ENCODE results near the gene ZIK1. TPM values are rescaled to one million over a fixed set of nuclear protein-coding genes. Genes with fewer than 3 reads are reported as not detected.

The ZIK1 gene
- total and polyA plus RNA-seq, 2 donors (not counting 1 experiment from before 2014, with no cell fraction given), result 5.3 to 21.8 TPM

GRCh38 chr19:57633832-57634131, 49.8 kb downstream of the ZIK1 start:
- intact Hi-C loops (cut with micrococcal nuclease), result loop anchor here (1.0 to 10.0 kb wide), 10 partner anchors 19 to 645 kb away; partner anchors contain the start of genes ZNF134, ZNF416, ZNF419 and ZNF530
- WGBS (ENCODE audit: insufficient coverage), result 79% methylated on average over 5 of the region's 6 CpGs
- POLR2A ChIA-PET, result interaction anchor here (1.0 to 1.2 kb wide), 3 partner anchors 15 to 549 kb away, joined by 3 to 5 read pairs (median 3); partner anchors contain the start of genes ZNF134 and ZNF274
- peak overlapping the region; percentile 94 for H3K4me2 ChIP-seq (replicated peaks; ENCODE audit: low read depth, low read length, poor library complexity, severe bottlenecking)
- Mint-ChIP-seq H3K27me3 (no peaks in the 10 kb centered on the region), H3K4me1 (peaks cover 22% of the 10 kb centered on the region), H3K27ac (peak overlapping the region; percentile 88), H3K4me3 (peak overlapping the region; percentile 92), H3K9me3 (ENCODE audit: insufficient read depth) (peaks cover 17% of the 10 kb centered on the region)
- TF ChIP-seq EZH2 (IDR thresholded peaks at IDR 0.05; ENCODE audit: borderline replicate concordance, insufficient read depth, low read depth, low read length, poor library complexity, severe bottlenecking) (no peak), CTCF (IDR thresholded peaks at IDR 0.05) (no peak)
- H3K9me3 ChIP-seq (ENCODE audit: control extremely low read depth in 1 of 3, control insufficient read depth in 2 of 3, insufficient read depth in 1 of 3, low read length in 2 of 3), result peaks cover 5 to 21% (median 8%) of the 10 kb centered on the region in 3 donors
- CTCF ChIA-PET, result interaction anchor here (1.0 to 1.5 kb wide), 3 partner anchors 48 to 775 kb away, joined by 3 to 4 read pairs (median 3); partner anchors contain the start of genes ZNF551 and ZNF584
- H3K9ac ChIP-seq (ENCODE audit: low read length), result peak overlapping the region; percentile 90
- peaks cover 4 to 31% of the 10 kb centered on the region in 2 experiments for H3K36me3 ChIP-seq (replicated peaks in 1 of 2; ENCODE audit: control extremely low read depth in 1 of 2, control insufficient read depth in 1 of 2, extremely low read depth in 1 of 2, insufficient read depth in 2 of 2, low read length in 1 of 2)
- peak overlapping the region; percentile 67 to 95 (median 84) for H3K4me3 ChIP-seq (ENCODE audit: control extremely low read depth in 1 of 5, extremely low read depth in 1 of 5, insufficient read depth in 1 of 5, low read depth in 2 of 5, low read length in 4 of 5)
- no peaks in the 10 kb centered on the region for H4K20me1 ChIP-seq (ENCODE audit: control insufficient read depth, insufficient read depth, low read length, poor library complexity, severe bottlenecking)
- peaks cover 17% of the 10 kb centered on the region for H3K79me2 ChIP-seq (ENCODE audit: control insufficient read depth, insufficient read depth, low read length)
- DNase-seq (no peak), ATAC-seq (ENCODE audit: low read depth) (no peak)
- H3K27me3 ChIP-seq (replicated peaks in 1 of 4; ENCODE audit: control extremely low read depth in 1 of 4, control insufficient read depth in 3 of 4, insufficient read depth in 4 of 4, low read length in 3 of 4), result no peaks in the 10 kb centered on the region
- H3K27ac ChIP-seq (ENCODE audit: low read length in 2 of 2), result no peak overlapping the region
- H2AFZ ChIP-seq (ENCODE audit: insufficient read depth, low read depth, low read length, poor library complexity, severe bottlenecking), result peak overlapping the region; percentile 100
- peaks cover 11 to 17% of the 10 kb centered on the region in 2 donors for H3K4me1 ChIP-seq (ENCODE audit: control insufficient read depth in 2 of 2, insufficient read depth in 2 of 2, low read length in 2 of 2)

- WGBS (ENCODE audit: insufficient coverage), result 67% methylated on average over 3 of the region's 4 CpGs
- H3K79me2 ChIP-seq (ENCODE audit: control insufficient read depth, insufficient read depth, low read length), result peaks cover 17% of the 10 kb centered on the region
Observed at GRCh38 chr19:57637379-57637778, 53.4 kb downstream of the ZIK1 start.

More at GRCh38 chr19:57637379-57637778, 53.4 kb downstream of the ZIK1 start:
- no peak overlapping the region for H3K4me3 ChIP-seq (ENCODE audit: control extremely low read depth in 1 of 5, extremely low read depth in 1 of 5, insufficient read depth in 1 of 5, low read depth in 2 of 5, low read length in 4 of 5)
- no peak overlapping the region for H3K9ac ChIP-seq (ENCODE audit: low read length)
- TF ChIP-seq EZH2 (IDR thresholded peaks at IDR 0.05; ENCODE audit: borderline replicate concordance, insufficient read depth, low read depth, low read length, poor library complexity, severe bottlenecking) (no peak), CTCF (IDR thresholded peaks at IDR 0.05) (no peak)
- H3K36me3 ChIP-seq (replicated peaks in 1 of 2; ENCODE audit: control extremely low read depth in 1 of 2, control insufficient read depth in 1 of 2, extremely low read depth in 1 of 2, insufficient read depth in 2 of 2, low read length in 1 of 2), result peaks cover 27 to 66% of the 10 kb centered on the region in 2 experiments
- H3K9me3 ChIP-seq (ENCODE audit: control extremely low read depth in 1 of 3, control insufficient read depth in 2 of 3, insufficient read depth in 1 of 3, low read length in 2 of 3), result peaks cover 17 to 53% (median 22%) of the 10 kb centered on the region in 3 donors
- H4K20me1 ChIP-seq (ENCODE audit: control insufficient read depth, insufficient read depth, low read length, poor library complexity, severe bottlenecking), result no peaks in the 10 kb centered on the region
- H2AFZ ChIP-seq (ENCODE audit: insufficient read depth, low read depth, low read length, poor library complexity, severe bottlenecking), result no peak overlapping the region
- CTCF ChIA-PET, result no interaction called here
- ATAC-seq (ENCODE audit: low read depth) (no peak), DNase-seq (no peak)
- H3K4me1 ChIP-seq (ENCODE audit: control insufficient read depth in 2 of 2, insufficient read depth in 2 of 2, low read length in 2 of 2), result peaks cover 11 to 17% of the 10 kb centered on the region in 2 donors
- Mint-ChIP-seq H3K4me3 (no peak overlapping the region), H3K4me1 (peaks cover 22% of the 10 kb centered on the region), H3K27ac (no peak overlapping the region), H3K27me3 (no peaks in the 10 kb centered on the region), H3K9me3 (ENCODE audit: insufficient read depth) (peaks cover 29% of the 10 kb centered on the region)
- no peak overlapping the region for H3K4me2 ChIP-seq (replicated peaks; ENCODE audit: low read depth, low read length, poor library complexity, severe bottlenecking)
- POLR2A ChIA-PET, result no interaction called here
- no peak overlapping the region for H3K27ac ChIP-seq (ENCODE audit: low read length in 2 of 2)
- no peaks in the 10 kb centered on the region for H3K27me3 ChIP-seq (replicated peaks in 1 of 4; ENCODE audit: control extremely low read depth in 1 of 4, control insufficient read depth in 3 of 4, insufficient read depth in 4 of 4, low read length in 3 of 4)
- intact Hi-C loops (cut with micrococcal nuclease), result loop anchor here (10.0 kb wide), 2 partner anchors 107 to 177 kb away; partner anchors contain the start of genes ZNF552 and ZNF776

Measured in B cell (primary cell).